PC-3 (cell line): ENCODE data around the gene KMT5B. TPM values are rescaled to one million over a fixed set of nuclear protein-coding genes. Genes with fewer than 3 reads are reported as not detected.

ENCODE experiments used
- ATAC-seq: fragments of 200-7000 bp; cut with Tn5 transposase; 2 replicates; pipeline ENCODE4 v1.9.1; 2020; ENCODE audit warnings: mild to moderate bottlenecking, moderate library complexity
- BruUV-seq: library from RNA; stranded (reverse); fragments of 400-500 nt; replicated peaks from 2 replicates; lab custom pipeline; 2021; lab: Mats Ljungman, UMichigan
- CTCF ChIA-PET: fragments of 300-600 bp; sonication (Branson Sonifier 250); formaldehyde crosslinking; loops from one replicate; lab custom pipeline; 2022; ENCODE audit warnings: antibody characterized with exemption; lab: Charles Lee
- POLR2A ChIA-PET: fragments of 300-600 bp; sonication (Branson Sonifier 250); formaldehyde crosslinking; loops from one replicate; lab custom pipeline; 2022; ENCODE audit warnings: antibody characterized with exemption; ENCODE audit not compliant: unreplicated experiment; lab: Charles Lee
- DNase-seq: peaks from one replicate; pipeline ENCODE4 v3.0.0-alpha.2; 2015
- H2AFZ ChIP-seq: fragments of 300-600 bp; sonication (generic); 2 replicates; pipeline ENCODE4 v1.6.0; 2016; ENCODE audit warnings: antibody characterized with exemption, low read length
- H3F3A ChIP-seq: fragments of 300-600 bp; sonication (generic); one replicate; pipeline ENCODE4 v1.6.0; 2017; ENCODE audit warnings: antibody characterized with exemption, low read length, control low read depth, mild to moderate bottlenecking; ENCODE audit not compliant: unreplicated experiment
- H3K27ac ChIP-seq: fragments of 300-600 bp; sonication (generic); 2 replicates; pipeline ENCODE4 v1.5.1; 2016; ENCODE audit warnings: mild to moderate bottlenecking, low read length
- H3K27me3 ChIP-seq: fragments of 300-600 bp; sonication (generic); 2 replicates; pipeline ENCODE4 v1.6.1; 2016; ENCODE audit warnings: low read length, mixed read lengths
- H3K36me3 ChIP-seq: fragments of 300-600 bp; sonication (generic); 2 replicates; pipeline ENCODE4 v1.6.1; 2016; ENCODE audit warnings: low read depth, mixed run types, low read length, mixed read lengths
- H3K4me1 ChIP-seq: fragments of 300-600 bp; sonication (generic); 2 replicates; pipeline ENCODE4 v1.5.1; 2016; ENCODE audit warnings: low read length; ENCODE audit not compliant: insufficient read depth
- H3K4me2 ChIP-seq: fragments of 300-600 bp; sonication (generic); 2 replicates; pipeline ENCODE4 v1.6.0; 2016; ENCODE audit warnings: low read length
- H3K4me3 ChIP-seq: fragments of 300-600 bp; sonication (generic); 2 replicates; pipeline ENCODE4 v1.5.1; 2016; ENCODE audit warnings: mild to moderate bottlenecking, low read length, mixed read lengths
- H3K79me2 ChIP-seq: fragments of 300-600 bp; sonication (generic); 2 replicates; pipeline ENCODE4 v1.6.1; 2017; ENCODE audit warnings: low read length, mixed read lengths
- H3K9ac ChIP-seq: fragments of 300-600 bp; sonication (generic); 2 replicates; pipeline ENCODE4 v1.6.0; 2016; ENCODE audit warnings: mild to moderate bottlenecking, low read length
- H3K9me2 ChIP-seq: fragments of 300-600 bp; sonication (generic); replicated peaks from 2 replicates; pipeline ENCODE4 v1.6.1; 2016; ENCODE audit warnings: mixed run types, low read length, mixed read lengths
- H3K9me3 ChIP-seq: fragments of 300-600 bp; sonication (generic); 2 replicates; pipeline ENCODE4 v1.6.1; 2016; ENCODE audit warnings: low read length, mixed read lengths
- H4K20me1 ChIP-seq: fragments of 300-600 bp; sonication (generic); 2 replicates; pipeline ENCODE4 v1.6.1; 2016; ENCODE audit warnings: low read length, mixed read lengths
- EZH2 ChIP-seq: fragments of 300-600 bp; sonication (generic); IDR thresholded peaks from one replicate; pipeline ENCODE4 v1.6.1; 2017; ENCODE audit warnings: antibody characterized with exemption, mild to moderate bottlenecking, low read length; ENCODE audit not compliant: unreplicated experiment
- EZH2phosphoT487 ChIP-seq: fragments of 300-600 bp; sonication (generic); IDR thresholded peaks from 2 replicates; pipeline ENCODE4 v1.6.1; 2018; ENCODE audit warnings: mild to moderate bottlenecking, antibody characterized with exemption, low read length, borderline replicate concordance
- intact Hi-C: fragments of 100-400 bp; cut with micrococcal nuclease; formaldehyde crosslinking; loops from 2 replicates; pipeline ENCODE4 v1.9.0; 2023
- total RNA-seq: library from RNA; depleted of rRNA; stranded (reverse); fragments of >200 nt; gene quantifications from 2 replicates; pipeline ENCODE4 v1.2.3, GENCODE V29; 2014
- TF ChIP-seq, protein P1 (sequence below): fragments of 300-600 bp; sonication (generic); conservative IDR thresholded peaks from 2 replicates; pipeline ENCODE4 v1.5.1; 2017; ENCODE audit warnings: antibody characterized with exemption, low read depth, mild to moderate bottlenecking, low read length

Gene KMT5B
- total RNA-seq, 1 experiment from 2014 or later, result 19.0 TPM

DNA sequence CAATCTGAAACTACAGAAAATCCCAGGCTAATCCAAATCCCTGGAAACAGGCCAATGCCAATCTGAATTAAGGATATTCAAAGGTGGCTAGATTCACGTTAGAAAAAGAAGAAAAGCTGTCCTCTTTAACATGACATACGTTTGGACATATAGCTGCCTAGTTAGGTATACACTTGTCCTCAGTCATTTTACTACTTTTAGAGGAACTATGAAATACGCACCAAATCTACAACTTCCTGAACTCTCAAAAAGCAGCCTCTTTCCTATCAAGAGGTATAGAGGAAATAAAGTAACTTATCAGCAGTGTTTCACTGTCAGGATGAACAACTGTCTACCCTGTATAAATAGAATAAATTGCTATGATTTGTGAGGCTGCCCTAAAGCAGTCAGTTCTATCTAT lies 24.0 kb downstream of the KMT5B start:
- DNase-seq (no peak), ATAC-seq (no peak)

DNA sequence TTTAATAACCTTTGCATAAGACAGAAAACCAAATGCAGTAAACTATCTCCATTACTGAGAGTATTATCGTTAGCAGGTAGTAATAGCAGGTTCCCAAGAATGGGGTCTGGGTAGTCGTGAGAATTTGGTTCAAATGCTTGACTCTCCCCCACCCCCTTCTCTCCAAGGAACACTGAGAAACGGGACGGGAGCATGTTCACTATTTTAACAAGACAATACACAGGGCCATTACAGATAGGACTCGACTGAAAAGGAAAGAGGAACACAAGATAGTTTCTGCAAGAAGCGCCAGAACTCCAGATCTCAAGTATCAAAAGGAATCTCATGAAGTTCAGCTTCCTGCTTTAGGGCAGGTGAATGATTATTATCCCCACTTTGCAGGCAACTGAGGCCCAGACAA lies 27.0 kb downstream of the KMT5B start:
- no peaks in the 10 kb centered on the region for H3K9me3 ChIP-seq
- H3K4me2 ChIP-seq, result no peak overlapping the region
- peaks cover 28% of the 10 kb centered on the region for H3K79me2 ChIP-seq
- no peak overlapping the region for H3K4me3 ChIP-seq
- no peak for ATAC-seq
- H3K27ac ChIP-seq, result no peak overlapping the region
- intact Hi-C loops, result no loop called here
- peaks cover 3% of the 10 kb centered on the region for H3F3A ChIP-seq
- H2AFZ ChIP-seq, result no peak overlapping the region
- peaks cover 9% of the 10 kb centered on the region for H3K36me3 ChIP-seq
- no peak overlapping the region for H3K9ac ChIP-seq
- H4K20me1 ChIP-seq, result peaks cover 9% of the 10 kb centered on the region
- no peak for DNase-seq
- no peaks in the 10 kb centered on the region for H3K27me3 ChIP-seq
- ChIA-PET POLR2A (no interaction called here), CTCF (no interaction called here)
- H3K4me1 ChIP-seq, result no peaks in the 10 kb centered on the region
- BruUV-seq, result no TSS peak
- TF ChIP-seq, protein P1, sequence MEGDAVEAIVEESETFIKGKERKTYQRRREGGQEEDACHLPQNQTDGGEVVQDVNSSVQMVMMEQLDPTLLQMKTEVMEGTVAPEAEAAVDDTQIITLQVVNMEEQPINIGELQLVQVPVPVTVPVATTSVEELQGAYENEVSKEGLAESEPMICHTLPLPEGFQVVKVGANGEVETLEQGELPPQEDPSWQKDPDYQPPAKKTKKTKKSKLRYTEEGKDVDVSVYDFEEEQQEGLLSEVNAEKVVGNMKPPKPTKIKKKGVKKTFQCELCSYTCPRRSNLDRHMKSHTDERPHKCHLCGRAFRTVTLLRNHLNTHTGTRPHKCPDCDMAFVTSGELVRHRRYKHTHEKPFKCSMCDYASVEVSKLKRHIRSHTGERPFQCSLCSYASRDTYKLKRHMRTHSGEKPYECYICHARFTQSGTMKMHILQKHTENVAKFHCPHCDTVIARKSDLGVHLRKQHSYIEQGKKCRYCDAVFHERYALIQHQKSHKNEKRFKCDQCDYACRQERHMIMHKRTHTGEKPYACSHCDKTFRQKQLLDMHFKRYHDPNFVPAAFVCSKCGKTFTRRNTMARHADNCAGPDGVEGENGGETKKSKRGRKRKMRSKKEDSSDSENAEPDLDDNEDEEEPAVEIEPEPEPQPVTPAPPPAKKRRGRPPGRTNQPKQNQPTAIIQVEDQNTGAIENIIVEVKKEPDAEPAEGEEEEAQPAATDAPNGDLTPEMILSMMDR, result no peak
- TF ChIP-seq EZH2phosphoT487 (no peak), EZH2 (no peak)
- H3K9me2 ChIP-seq, result no peaks in the 10 kb centered on the region

More for the DNA sequence above, 24.0 kb downstream of the KMT5B start:
- intact Hi-C loops, result no loop called here
- Histone ChIP-seq H3K36me3 (peaks cover 9% of the 10 kb centered on the region), H3K27me3 (no peaks in the 10 kb centered on the region), H2AFZ (no peak overlapping the region), H3K27ac (no peak overlapping the region), H3K4me3 (no peak overlapping the region), H3K79me2 (peaks cover 59% of the 10 kb centered on the region), H3K4me2 (no peak overlapping the region), H3K9ac (no peak overlapping the region), H4K20me1 (peaks cover 27% of the 10 kb centered on the region), H3K4me1 (peaks cover 10% of the 10 kb centered on the region), H3F3A (peaks cover 3% of the 10 kb centered on the region), H3K9me3 (no peaks in the 10 kb centered on the region), H3K9me2 (no peaks in the 10 kb centered on the region)
- POLR2A ChIA-PET, result no interaction called here
- BruUV-seq, result no TSS peak
- TF ChIP-seq, protein P1, result no peak
- TF ChIP-seq EZH2 (no peak), EZH2phosphoT487 (no peak)
- CTCF ChIA-PET, result no interaction called here

DNA sequence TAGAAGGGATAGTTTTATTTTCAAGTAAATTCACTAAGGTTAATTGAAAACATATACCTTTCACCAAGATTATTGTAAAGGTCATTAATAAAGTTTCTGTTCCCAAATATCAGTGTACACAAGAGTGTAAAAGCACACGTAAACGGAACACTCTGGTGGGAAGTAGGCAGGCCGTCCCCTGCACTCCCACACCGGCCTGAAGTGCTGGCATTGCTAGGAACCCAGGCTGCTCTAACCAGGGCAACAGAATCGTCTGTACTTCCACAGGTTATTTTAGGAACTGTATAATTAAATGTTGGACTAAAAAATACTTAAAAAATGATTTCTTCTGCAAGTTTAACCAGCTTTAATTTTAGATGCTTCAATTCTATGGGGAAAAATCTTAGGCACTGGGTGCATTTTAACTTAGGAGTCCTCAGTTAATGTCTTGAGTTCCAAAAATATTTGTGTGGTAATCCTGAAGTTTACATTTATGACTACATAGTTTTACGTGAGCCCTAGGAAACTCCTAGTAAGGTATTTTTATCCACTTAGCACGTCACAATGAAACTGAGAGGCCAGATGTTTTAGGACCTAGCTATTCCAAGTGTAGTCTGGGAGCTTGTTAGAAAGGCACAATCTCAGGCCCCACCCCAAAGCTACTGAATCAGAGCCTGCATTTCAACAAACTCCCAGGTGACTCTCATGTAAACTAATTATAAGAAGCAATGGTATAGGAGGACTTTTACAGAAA lies 31.2 kb downstream of the KMT5B start:
- intact Hi-C loops, result no loop called here
- no peaks in the 10 kb centered on the region for H3K27me3 ChIP-seq
- no peak overlapping the region for H3K4me3 ChIP-seq
- no peak overlapping the region for H2AFZ ChIP-seq
- H3K4me1 ChIP-seq, result no peaks in the 10 kb centered on the region
- DNase-seq (peak; percentile 5), ATAC-seq (no peak)
- H3F3A ChIP-seq, result no peaks in the 10 kb centered on the region
- no peak overlapping the region for H3K27ac ChIP-seq
- no peaks in the 10 kb centered on the region for H3K9me3 ChIP-seq
- H3K9ac ChIP-seq, result no peak overlapping the region
- TF ChIP-seq, protein P1, result no peak
- TF ChIP-seq EZH2phosphoT487 (no peak), EZH2 (no peak)
- peaks cover 17% of the 10 kb centered on the region for H3K36me3 ChIP-seq
- no peaks in the 10 kb centered on the region for H3K9me2 ChIP-seq
- no peaks in the 10 kb centered on the region for H3K79me2 ChIP-seq
- CTCF ChIA-PET, result interaction anchor here (1.3 kb wide), 1 partner anchor 27 kb away, joined by 4 read pairs; no protein-coding TSS in a partner anchor
- H3K4me2 ChIP-seq, result no peak overlapping the region
- POLR2A ChIA-PET, result no interaction called here
- no peaks in the 10 kb centered on the region for H4K20me1 ChIP-seq
- no TSS peak for BruUV-seq
